Osteoblast (primary cell): Measurements from ENCODE around the gene HDDC3. TPM values are rescaled to one million over a fixed set of nuclear protein-coding genes. Genes with fewer than 3 reads are reported as not detected.
A peak's percentile ranks its signal among the peaks of the same experiment; 100 is the strongest.

Experiments
- DNase-seq: peaks from one replicate; pipeline ENCODE4 v3.0.0; 2011; ENCODE audit warnings: low spot score, mixed read lengths; ENCODE audit not compliant: insufficient read length; ENCODE audit errors: missing footprints
- H2AFZ ChIP-seq: 2 replicates; pipeline ENCODE4 v1.6.0; 2011; ENCODE audit warnings: mild to moderate bottlenecking, low read length
- H3K27ac ChIP-seq: 2 replicates; pipeline ENCODE4 v1.5.1; 2011; ENCODE audit warnings: mild to moderate bottlenecking, low read depth, low read length, moderate library complexity
- H3K27me3 ChIP-seq: 2 replicates; pipeline ENCODE4 v1.6.0; 2012; ENCODE audit warnings: mild to moderate bottlenecking, control low read depth, inconsistent platforms, low read length, moderate library complexity; ENCODE audit not compliant: insufficient read depth
- H3K36me3 ChIP-seq: 2 replicates; pipeline ENCODE4 v1.5.1; 2011; ENCODE audit warnings: mild to moderate bottlenecking, low read length, control low read depth, moderate library complexity; ENCODE audit not compliant: insufficient read depth
- H3K4me1 ChIP-seq: 2 replicates; pipeline ENCODE4 v1.5.1; 2011; ENCODE audit warnings: mild to moderate bottlenecking, low read length, control low read depth, moderate library complexity; ENCODE audit not compliant: insufficient read depth
- H3K4me2 ChIP-seq: 2 replicates; pipeline ENCODE4 v1.6.0; 2011; ENCODE audit warnings: mild to moderate bottlenecking, low read length; ENCODE audit not compliant: insufficient read depth
- H3K4me3 ChIP-seq: fragments of 200-600 bp; sonication (generic); 3 replicates; pipeline ENCODE4 v1.5.1; 2012; ENCODE audit warnings: mild to moderate bottlenecking, low read length, inconsistent platforms; ENCODE audit not compliant: insufficient read depth
- H3K79me2 ChIP-seq: 2 replicates; pipeline ENCODE4 v1.6.0; 2012; ENCODE audit warnings: mild to moderate bottlenecking, low read length, control low read depth, inconsistent platforms; ENCODE audit not compliant: insufficient read depth
- H3K9me3 ChIP-seq: 2 replicates; pipeline ENCODE4 v1.5.1; 2011; ENCODE audit warnings: low read depth, low read length, control low read depth
- H4K20me1 ChIP-seq: 2 replicates; pipeline ENCODE4 v1.6.0; 2012; ENCODE audit warnings: mild to moderate bottlenecking, low read length, control low read depth; ENCODE audit not compliant: insufficient read depth
- CTCF ChIP-seq: IDR thresholded peaks from 2 replicates; pipeline ENCODE4 v1.5.1; 2011; ENCODE audit warnings: mild to moderate bottlenecking, low read depth, low read length, moderate library complexity; ENCODE audit errors: extremely low read depth
- total RNA-seq: library from RNA; depleted of rRNA; stranded (reverse); fragments of >200 nt; gene quantifications from 2 replicates; pipeline ENCODE4 v1.2.3, GENCODE V29; 2012

HDDC3 gene
- total RNA-seq, 1 donor = 11.6 TPM

DNA sequence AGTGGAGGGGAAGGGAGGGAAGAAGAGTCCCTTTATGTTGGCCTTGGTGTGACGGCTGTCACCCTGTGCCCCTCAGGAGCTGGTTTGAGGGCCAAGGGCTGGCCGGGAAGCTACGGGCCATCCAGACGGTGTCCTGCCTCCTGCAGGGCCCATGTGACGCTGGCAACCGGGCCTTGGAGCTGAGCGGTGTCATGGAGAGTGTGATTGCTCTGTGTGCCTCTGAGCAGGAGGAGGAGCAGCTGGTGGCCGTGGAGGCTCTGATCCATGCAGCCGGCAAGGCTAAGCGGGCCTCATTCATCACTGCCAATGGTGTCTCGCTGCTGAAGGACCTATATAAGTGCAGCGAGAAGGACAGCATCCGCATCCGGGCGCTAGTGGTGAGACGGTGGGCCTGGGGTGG is 14.2 kb upstream of the HDDC3 start:
- DNase-seq = peak; percentile 82
- Histone ChIP-seq H3K36me3 (peaks cover 80% of the 10 kb centered on the region), H3K27me3 (no peaks in the 10 kb centered on the region)

DNA sequence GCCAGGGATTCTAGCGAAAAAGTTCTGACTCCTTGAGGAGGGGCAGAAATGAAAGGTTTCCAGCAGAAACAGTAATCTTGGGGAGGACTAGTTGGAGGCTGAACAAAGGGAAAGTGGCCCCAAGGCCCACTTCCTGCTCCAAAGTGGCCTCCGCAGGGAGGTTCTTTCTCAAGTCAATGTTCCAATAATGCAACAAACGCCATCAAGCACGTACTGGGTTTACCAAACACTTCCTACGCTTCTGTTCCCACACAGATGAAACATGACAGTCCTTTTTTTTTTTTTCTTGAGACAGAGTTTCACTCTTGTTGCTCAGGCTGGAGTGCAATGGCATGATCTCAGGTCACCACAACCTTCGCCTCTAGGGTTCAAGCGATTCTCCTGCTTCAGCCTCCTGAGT is 12.7 kb upstream of the HDDC3 start:
- Histone ChIP-seq H3K27ac (no peak overlapping the region), H3K9me3 (no peaks in the 10 kb centered on the region), H2AFZ (no peak overlapping the region), H3K4me2 (no peak overlapping the region), H3K36me3 (peaks cover 78% of the 10 kb centered on the region), H3K27me3 (no peaks in the 10 kb centered on the region), H3K4me3 (no peak overlapping the region), H3K4me1 (peaks cover 8% of the 10 kb centered on the region), H3K79me2 (no peaks in the 10 kb centered on the region), H4K20me1 (peaks cover 2% of the 10 kb centered on the region)
- TF ChIP-seq CTCF = no peak
- DNase-seq = peak; percentile 29

More for the DNA sequence above, 14.2 kb upstream of the HDDC3 start:
- Histone ChIP-seq H3K4me1 (peaks cover 8% of the 10 kb centered on the region), H3K4me3 (no peak overlapping the region), H3K79me2 (no peaks in the 10 kb centered on the region), H4K20me1 (no peaks in the 10 kb centered on the region), H3K4me2 (no peak overlapping the region), H2AFZ (no peak overlapping the region), H3K9me3 (no peaks in the 10 kb centered on the region), H3K27ac (no peak overlapping the region)
- no peak for TF ChIP-seq CTCF

DNA sequence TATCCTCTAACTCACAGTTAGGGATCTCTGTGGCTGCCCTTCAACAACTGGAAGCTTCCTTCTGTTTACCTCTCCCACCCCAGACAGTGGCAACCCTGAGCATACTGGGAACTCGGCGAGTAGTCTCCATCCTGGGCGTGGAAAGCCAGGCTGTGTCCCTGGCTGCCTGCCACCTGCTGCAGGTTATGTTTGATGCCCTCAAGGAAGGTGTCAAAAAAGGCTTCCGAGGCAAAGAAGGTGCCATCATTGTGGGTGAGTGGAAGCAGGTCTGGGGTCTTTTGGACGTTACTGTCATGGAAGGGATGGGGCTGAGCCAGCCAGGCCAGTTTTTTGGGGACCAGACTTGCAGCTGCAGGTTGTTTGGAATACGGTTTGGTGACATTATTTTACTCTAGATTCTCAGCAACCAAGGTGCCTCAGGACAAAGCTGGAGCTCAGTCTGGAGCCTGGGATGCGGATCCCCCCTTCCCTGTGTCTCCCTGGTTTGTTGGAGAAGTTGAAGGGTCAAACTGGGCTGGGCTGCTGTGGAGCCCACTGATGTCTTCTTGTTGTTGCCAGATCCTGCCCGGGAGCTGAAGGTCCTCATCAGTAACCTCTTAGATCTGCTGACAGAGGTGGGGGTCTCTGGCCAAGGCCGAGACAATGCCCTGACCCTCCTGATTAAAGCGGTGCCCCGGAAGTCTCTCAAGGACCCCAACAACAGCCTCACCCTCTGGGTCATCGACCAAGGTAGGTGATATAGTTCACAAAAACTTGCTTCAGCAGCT is 10.2 kb upstream of the HDDC3 start:
- Histone ChIP-seq H3K4me1 (no peaks in the 10 kb centered on the region), H3K79me2 (peaks cover 3% of the 10 kb centered on the region), H3K27me3 (no peaks in the 10 kb centered on the region), H3K27ac (no peak overlapping the region), H2AFZ (no peak overlapping the region), H3K4me2 (no peak overlapping the region), H3K4me3 (no peak overlapping the region), H3K9me3 (no peaks in the 10 kb centered on the region), H3K36me3 (peaks cover 79% of the 10 kb centered on the region), H4K20me1 (peaks cover 6% of the 10 kb centered on the region)
- no peak for TF ChIP-seq CTCF
- no peak for DNase-seq

GRCh38 chr15:90941038-90941437 is 8.7 kb upstream of the HDDC3 start:
- Histone ChIP-seq H3K4me1 (peaks cover 7% of the 10 kb centered on the region), H3K4me3 (no peak overlapping the region), H2AFZ (no peak overlapping the region), H3K4me2 (no peak overlapping the region), H3K27ac (no peak overlapping the region), H3K79me2 (peaks cover 14% of the 10 kb centered on the region), H3K36me3 (peaks cover 77% of the 10 kb centered on the region), H3K27me3 (no peaks in the 10 kb centered on the region), H3K9me3 (no peaks in the 10 kb centered on the region), H4K20me1 (peaks cover 6% of the 10 kb centered on the region)
- TF ChIP-seq CTCF = no peak
- DNase-seq = peak; percentile 59
